KOPT-K1 (cell line): ENCODE data around the gene BBS9.

Experiments
- H3K27ac ChIP-seq: fragments of 200-600 bp; sonication (generic); 2 replicates; pipeline ENCODE4 v1.5.1; 2016; ENCODE audit warnings: antibody characterized with exemption, mild to moderate bottlenecking, low read depth, low read length; ENCODE audit not compliant: poor library complexity, severe bottlenecking
- H3K36me3 ChIP-seq: fragments of 200-600 bp; sonication (generic); 2 replicates; pipeline ENCODE4 v1.5.1; 2017; ENCODE audit warnings: antibody characterized with exemption, mild to moderate bottlenecking, low read length, moderate library complexity; ENCODE audit not compliant: insufficient read depth
- H3K9me3 ChIP-seq: fragments of 200-600 bp; sonication (generic); 2 replicates; pipeline ENCODE4 v1.5.1; 2017; ENCODE audit warnings: antibody characterized with exemption, low read length, mild to moderate bottlenecking; ENCODE audit not compliant: insufficient read depth, poor library complexity, severe bottlenecking

The BBS9 gene

GRCh38 chr7:33155811-33156210, 26.4 kb downstream of the BBS9 start:
- H3K36me3 ChIP-seq: no peaks in the 10 kb centered on the region
- no peaks in the 10 kb centered on the region for H3K9me3 ChIP-seq
- H3K27ac ChIP-seq: no peak overlapping the region

DNA sequence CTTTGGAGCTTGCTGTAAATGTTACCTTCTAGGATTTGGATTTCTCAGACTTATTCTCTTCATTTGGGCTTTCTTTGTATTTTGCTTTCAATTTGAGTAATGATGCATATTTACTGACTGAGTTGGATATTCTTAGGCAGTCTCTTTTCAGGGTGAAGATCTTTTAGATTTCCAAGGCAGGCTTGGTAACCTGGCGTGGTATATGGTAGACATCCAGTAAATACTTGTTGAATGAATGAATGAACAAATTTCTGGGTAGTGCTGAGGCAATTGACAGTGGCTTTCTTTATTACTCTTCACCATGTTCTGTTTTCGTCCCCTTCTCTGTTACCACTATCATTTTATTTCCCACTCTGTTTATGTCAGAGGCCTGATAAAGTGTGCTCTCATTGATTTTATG, 27.1 kb downstream of the BBS9 start:
- H3K27ac ChIP-seq: no peak overlapping the region
- no peaks in the 10 kb centered on the region for H3K9me3 ChIP-seq
- H3K36me3 ChIP-seq: no peaks in the 10 kb centered on the region

- Histone ChIP-seq H3K9me3 (no peaks in the 10 kb centered on the region), H3K36me3 (no peaks in the 10 kb centered on the region), H3K27ac (no peak overlapping the region)
Observed at GRCh38 chr7:33157311-33157710, 27.9 kb downstream of the BBS9 start.

GRCh38 chr7:33157781-33158180, 28.4 kb downstream of the BBS9 start:
- H3K27ac ChIP-seq: no peak overlapping the region
- H3K36me3 ChIP-seq: no peaks in the 10 kb centered on the region
- H3K9me3 ChIP-seq: no peaks in the 10 kb centered on the region

DNA sequence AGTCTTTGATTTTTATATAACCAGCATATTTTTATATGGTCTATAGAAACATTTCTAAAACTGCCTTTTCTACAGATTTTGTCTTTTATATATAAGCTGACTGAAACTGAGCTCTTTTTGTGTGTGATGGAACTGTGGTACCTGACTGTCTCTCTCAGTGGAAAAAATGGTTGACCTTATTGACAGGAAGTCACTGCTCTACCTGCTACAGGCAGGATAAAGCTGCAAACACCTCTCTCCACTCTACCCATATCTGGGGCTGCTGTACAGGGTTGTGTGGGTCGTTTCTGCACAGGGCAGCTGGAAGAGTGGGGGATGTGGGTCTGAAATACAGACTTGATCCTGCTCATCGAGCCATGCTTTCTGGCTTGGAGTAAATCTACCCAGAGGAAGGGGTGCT, 48.5 kb downstream of the BBS9 start:
- Histone ChIP-seq H3K36me3 (no peaks in the 10 kb centered on the region), H3K9me3 (peaks cover 8% of the 10 kb centered on the region), H3K27ac (no peak overlapping the region)

DNA sequence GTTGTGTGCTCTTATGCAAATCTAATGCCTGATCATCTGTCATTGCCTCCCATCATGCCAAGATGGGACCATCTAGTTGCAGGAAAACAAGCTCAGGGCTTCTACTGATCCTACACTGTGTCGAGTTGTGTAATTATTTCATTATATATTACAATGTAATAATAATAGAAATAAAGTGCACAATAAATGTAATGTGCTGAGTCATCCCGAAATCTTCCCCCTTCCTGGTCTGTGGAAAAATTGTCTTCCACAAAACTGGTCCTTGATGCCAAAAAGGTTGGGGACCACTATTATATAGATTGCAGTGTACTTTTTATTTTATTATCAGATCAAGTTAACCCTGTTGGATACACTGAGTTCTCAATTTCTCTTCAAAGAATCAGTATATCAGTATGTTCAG, 50.2 kb downstream of the BBS9 start:
- Histone ChIP-seq H3K9me3 (no peaks in the 10 kb centered on the region), H3K36me3 (no peaks in the 10 kb centered on the region), H3K27ac (no peak overlapping the region)

DNA sequence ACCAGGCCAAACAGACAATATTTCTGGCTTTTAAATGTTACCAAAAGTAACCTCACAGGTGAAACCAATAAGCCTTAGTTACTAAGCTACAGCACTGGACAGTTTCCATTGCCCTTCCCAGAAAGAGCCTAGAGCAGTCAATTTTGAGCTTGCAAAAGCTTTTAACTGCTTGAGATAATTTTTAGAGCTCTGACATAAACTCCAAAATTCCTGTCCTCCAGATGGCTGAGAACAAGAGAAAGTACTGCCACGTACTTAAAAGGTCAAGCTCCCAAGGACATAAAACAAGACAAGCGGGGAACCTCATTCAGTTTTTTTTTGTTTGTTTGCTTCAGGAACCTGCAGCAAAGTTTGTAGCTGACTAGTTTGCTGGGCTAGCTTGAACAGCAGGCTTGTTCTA, 54.1 kb downstream of the BBS9 start:
- no peak overlapping the region for H3K27ac ChIP-seq
- no peaks in the 10 kb centered on the region for H3K36me3 ChIP-seq
- no peaks in the 10 kb centered on the region for H3K9me3 ChIP-seq

- Histone ChIP-seq H3K27ac (no peak overlapping the region), H3K36me3 (no peaks in the 10 kb centered on the region), H3K9me3 (no peaks in the 10 kb centered on the region)
Observed at GRCh38 chr7:33184828-33185227, 55.5 kb downstream of the BBS9 start.

DNA sequence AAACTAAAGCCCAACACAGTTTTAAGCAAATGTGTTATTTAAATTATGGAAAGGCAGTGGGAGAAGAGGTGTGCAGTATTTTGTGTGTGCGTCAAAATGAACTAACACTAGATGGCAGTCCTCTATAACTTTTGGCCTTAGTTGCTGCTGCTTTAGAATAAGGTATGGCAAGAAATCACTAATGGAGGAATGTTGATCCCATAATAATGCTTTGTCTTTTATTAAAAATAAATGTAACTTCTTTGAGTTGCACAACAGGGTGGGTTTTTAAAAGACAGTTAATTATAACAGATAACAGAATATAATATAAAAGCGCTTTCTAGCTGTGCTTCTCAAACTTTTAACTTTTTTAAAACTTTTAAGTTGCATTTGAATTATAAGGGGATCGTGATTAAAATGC, 56.4 kb downstream of the BBS9 start:
- no peaks in the 10 kb centered on the region for H3K36me3 ChIP-seq
- H3K9me3 ChIP-seq: no peaks in the 10 kb centered on the region
- H3K27ac ChIP-seq: no peak overlapping the region

DNA sequence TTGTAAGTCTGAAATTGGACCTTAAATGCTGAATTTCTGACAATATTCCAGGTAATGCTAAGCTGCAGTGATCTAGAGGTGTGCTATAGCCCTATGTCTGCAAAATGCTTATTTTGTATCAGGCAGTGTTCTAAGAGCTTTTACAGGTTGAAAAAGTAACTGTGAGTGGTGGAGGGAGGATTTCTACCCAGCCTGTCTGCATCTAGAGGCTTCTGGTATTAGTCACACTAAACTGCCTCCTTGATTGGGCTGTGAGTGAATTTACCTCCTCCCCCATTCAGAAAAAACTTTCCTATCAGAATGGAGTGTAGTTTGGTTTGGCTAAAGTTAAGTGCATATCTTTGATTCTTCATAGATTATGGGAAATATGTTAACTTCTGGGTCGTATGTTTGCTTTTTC, 56.8 kb downstream of the BBS9 start:
- H3K36me3 ChIP-seq: no peaks in the 10 kb centered on the region
- H3K27ac ChIP-seq: no peak overlapping the region
- no peaks in the 10 kb centered on the region for H3K9me3 ChIP-seq

GRCh38 chr7:33190688-33191304, 61.4 kb downstream of the BBS9 start:
- no peak overlapping the region for H3K27ac ChIP-seq

GRCh38 chr7:33191340-33191739, 62.0 kb downstream of the BBS9 start:
- no peaks in the 10 kb centered on the region for H3K9me3 ChIP-seq
- H3K36me3 ChIP-seq: no peaks in the 10 kb centered on the region
- H3K27ac ChIP-seq: no peak overlapping the region

More at GRCh38 chr7:33190688-33191304, 61.4 kb downstream of the BBS9 start:
- Histone ChIP-seq H3K9me3 (no peaks in the 10 kb centered on the region), H3K36me3 (no peaks in the 10 kb centered on the region)

DNA sequence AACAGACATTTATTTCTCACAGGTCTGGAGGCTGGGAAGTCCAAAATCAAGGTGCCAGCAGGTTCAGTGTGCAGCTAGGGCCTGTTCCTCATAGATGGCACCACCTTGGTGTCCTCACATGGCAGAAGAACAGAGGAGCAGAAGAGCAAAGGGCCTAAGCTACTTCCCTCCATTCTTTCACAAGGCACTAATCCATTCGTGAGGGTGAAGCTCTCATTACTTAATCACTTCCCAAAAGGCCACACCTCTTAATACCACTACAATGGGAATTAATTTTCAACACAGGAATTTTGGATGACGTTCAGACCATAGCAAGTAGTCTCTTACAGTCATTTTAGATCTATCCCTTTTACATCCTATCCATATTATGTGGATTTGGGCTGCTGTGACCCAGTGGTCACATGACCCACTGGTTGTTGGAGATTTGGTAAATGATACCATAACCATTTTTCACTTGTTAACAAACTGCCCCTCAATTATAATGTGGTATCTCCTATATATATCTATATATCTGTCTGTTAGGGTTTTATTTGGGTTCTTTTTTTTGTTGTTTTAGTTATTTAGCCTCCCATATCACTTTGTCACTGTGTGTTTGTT, 63.4 kb downstream of the BBS9 start:
- Histone ChIP-seq H3K27ac (no peak overlapping the region), H3K9me3 (no peaks in the 10 kb centered on the region), H3K36me3 (no peaks in the 10 kb centered on the region)

DNA sequence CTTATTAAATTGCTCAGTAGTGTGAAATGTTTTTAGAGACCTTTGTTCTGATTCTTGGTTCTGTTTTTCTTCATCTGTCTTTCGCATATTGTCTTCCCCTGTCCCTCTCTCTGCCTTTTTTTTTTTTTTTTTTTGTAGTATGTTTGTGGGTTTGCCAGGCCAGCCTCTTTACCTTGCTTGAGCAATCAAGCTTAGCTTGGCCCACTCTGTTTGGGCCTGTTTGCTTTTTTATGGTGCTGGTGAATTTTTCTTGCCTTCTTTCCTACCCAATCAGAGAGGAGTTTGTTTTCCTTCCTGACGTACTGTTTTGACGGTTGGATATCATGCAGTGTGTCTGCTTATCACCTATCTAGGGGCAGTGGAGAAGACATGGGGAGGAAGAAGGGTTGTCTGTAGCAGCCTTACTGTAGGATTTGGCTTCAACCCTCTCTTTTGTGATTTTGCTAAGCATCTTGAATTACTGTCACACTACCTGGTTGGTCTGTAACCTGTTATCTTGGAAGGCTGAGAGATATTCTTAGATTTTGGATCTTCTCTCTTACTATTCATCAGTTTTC, 64.0 kb downstream of the BBS9 start:
- Histone ChIP-seq H3K9me3 (no peaks in the 10 kb centered on the region), H3K36me3 (no peaks in the 10 kb centered on the region), H3K27ac (no peak overlapping the region)

- Histone ChIP-seq H3K27ac (no peak overlapping the region), H3K36me3 (no peaks in the 10 kb centered on the region), H3K9me3 (no peaks in the 10 kb centered on the region)
Observed at GRCh38 chr7:33195264-33195663, 65.9 kb downstream of the BBS9 start.

GRCh38 chr7:33196221-33196620, 66.9 kb downstream of the BBS9 start:
- no peaks in the 10 kb centered on the region for H3K9me3 ChIP-seq
- no peak overlapping the region for H3K27ac ChIP-seq

More at GRCh38 chr7:33196221-33196620, 66.9 kb downstream of the BBS9 start:
- H3K36me3 ChIP-seq: no peaks in the 10 kb centered on the region
